ENCODE data around the gene ARHGEF3.

Gene ARHGEF3

GRCh38 chr3:56813653-56813960 lies 11.9 kb upstream of the ARHGEF3 start:
- no peak for DNase-seq (ENCODE audit: extremely low read depth, low read depth)
- no peak for TF ChIP-seq CTCF (IDR thresholded peaks at IDR 0.05; ENCODE audit: low read depth, low read length, missing control alignments)
- H3K4me3 ChIP-seq (replicated peaks; ENCODE audit: low read depth, low read length), result no peak overlapping the region

- no peak for TF ChIP-seq CTCF (IDR thresholded peaks at IDR 0.05; ENCODE audit: low read depth, low read length, missing control alignments)
- no peak overlapping the region for H3K4me3 ChIP-seq (replicated peaks; ENCODE audit: low read depth, low read length)
- DNase-seq (ENCODE audit: extremely low read depth, low read depth), result no peak
Measured at GRCh38 chr3:56812754-56813652, 11.3 kb upstream of the ARHGEF3 start.

- no peak overlapping the region for H3K4me3 ChIP-seq (replicated peaks; ENCODE audit: low read depth, low read length)
- no peak for DNase-seq (ENCODE audit: extremely low read depth, low read depth)
- no peak for TF ChIP-seq CTCF (IDR thresholded peaks at IDR 0.05; ENCODE audit: low read depth, low read length, missing control alignments)
Measured at GRCh38 chr3:56811546-56812202, 9.9 kb upstream of the ARHGEF3 start.

GRCh38 chr3:56810577-56811545 lies 9.1 kb upstream of the ARHGEF3 start:
- no peak for TF ChIP-seq CTCF (IDR thresholded peaks at IDR 0.05; ENCODE audit: low read depth, low read length, missing control alignments)

GRCh38 chr3:56806407-56806806 lies 4.7 kb upstream of the ARHGEF3 start:
- no peak for DNase-seq (ENCODE audit: extremely low read depth, low read depth)
- no peak overlapping the region for H3K4me3 ChIP-seq (replicated peaks; ENCODE audit: low read depth, low read length)
- no peak for TF ChIP-seq CTCF (IDR thresholded peaks at IDR 0.05; ENCODE audit: low read depth, low read length, missing control alignments)

More at GRCh38 chr3:56810577-56811545, 9.1 kb upstream of the ARHGEF3 start:
- no peak for DNase-seq (ENCODE audit: extremely low read depth, low read depth)
- no peak overlapping the region for H3K4me3 ChIP-seq (replicated peaks; ENCODE audit: low read depth, low read length)

GRCh38 chr3:56802790-56803189 lies 1.0 kb upstream of the ARHGEF3 start:
- no peak for DNase-seq (ENCODE audit: extremely low read depth, low read depth)
- no peak for TF ChIP-seq CTCF (IDR thresholded peaks at IDR 0.05; ENCODE audit: low read depth, low read length, missing control alignments)
- H3K4me3 ChIP-seq (replicated peaks; ENCODE audit: low read depth, low read length), result no peak overlapping the region
